RWPE1 (cell line): ENCODE results near the gene PPP6R3.

Experiments
- CTCF ChIA-PET: fragments of 350-600 bp; sonication (Branson Sonifier 250); formaldehyde crosslinking; extraction: SDS; loops from one replicate; lab custom pipeline; 2021; lab: Yijun Ruan, JAX
- POLR2A ChIA-PET: fragments of 400-600 bp; formaldehyde crosslinking; extraction: SDS; loops from one replicate; lab custom pipeline; 2020; ENCODE audit warnings: antibody characterized with exemption; ENCODE audit not compliant: low non-redundant PET; lab: Yijun Ruan, JAX
- DNase-seq: peaks from one replicate; pipeline ENCODE4 v3.0.0; 2012; ENCODE audit warnings: low spot score
- H3K27ac ChIP-seq: fragments of 450-650 bp; 2 replicates; pipeline ENCODE4 v1.5.1; 2017
- CTCF ChIP-seq: fragments of 450-650 bp; conservative IDR thresholded peaks from 2 replicates; pipeline ENCODE4 v1.5.1; 2017; ENCODE audit warnings: low read depth, mild to moderate bottlenecking

PPP6R3 gene

GRCh38 chr11:68498321-68498720 is 37.8 kb downstream of the PPP6R3 start:
- POLR2A ChIA-PET, result no interaction called here
- no peak overlapping the region for H3K27ac ChIP-seq
- TF ChIP-seq CTCF, result no peak
- DNase-seq, result no peak
- CTCF ChIA-PET, result no interaction called here

GRCh38 chr11:68498903-68499883 is 38.6 kb downstream of the PPP6R3 start:
- H3K27ac ChIP-seq, result no peak overlapping the region
- DNase-seq, result no peak
- no peak for TF ChIP-seq CTCF
- ChIA-PET CTCF (no interaction called here), POLR2A (no interaction called here)

- TF ChIP-seq CTCF, result no peak
- H3K27ac ChIP-seq, result no peak overlapping the region
- ChIA-PET CTCF (no interaction called here), POLR2A (no interaction called here)
- DNase-seq, result no peak
Observed at GRCh38 chr11:68500206-68500605, 39.7 kb downstream of the PPP6R3 start.

- POLR2A ChIA-PET, result no interaction called here
- no peak for TF ChIP-seq CTCF
- no peak for DNase-seq
- CTCF ChIA-PET, result no interaction called here
- no peak overlapping the region for H3K27ac ChIP-seq
Observed at GRCh38 chr11:68501813-68502212, 41.3 kb downstream of the PPP6R3 start.

- ChIA-PET POLR2A (no interaction called here), CTCF (interaction anchor here (0.5 kb wide), 1 partner anchor 80 kb away, joined by 4 read pairs; no protein-coding TSS in a partner anchor)
- DNase-seq, result no peak
- H3K27ac ChIP-seq, result no peak overlapping the region
- no peak for TF ChIP-seq CTCF
Observed at GRCh38 chr11:68503251-68503687, 42.7 kb downstream of the PPP6R3 start.

- TF ChIP-seq CTCF, result no peak
- POLR2A ChIA-PET, result no interaction called here
- CTCF ChIA-PET, result interaction anchor here (0.7 kb wide), 1 partner anchor 302 kb away, joined by 4 read pairs; no protein-coding TSS in a partner anchor
- no peak for DNase-seq
- H3K27ac ChIP-seq, result no peak overlapping the region
Observed at GRCh38 chr11:68503792-68504191, 43.2 kb downstream of the PPP6R3 start.
